GM19455 (cell line): ENCODE data around the gene GET4.

Experiments
- ATAC-seq: cut with Tn5 transposase; IDR thresholded peaks from one replicate; pipeline ENCODE4 v1.9.1; 2021; ENCODE audit not compliant: unreplicated experiment

Gene GET4

GRCh38 chr7:885261-885892, 9.0 kb downstream of the GET4 start:
- no peak for ATAC-seq

GRCh38 chr7:885893-886625, 9.7 kb downstream of the GET4 start:
- no peak for ATAC-seq

GRCh38 chr7:886626-887487, 10.5 kb downstream of the GET4 start:
- no peak for ATAC-seq

GRCh38 chr7:887488-887820, 11.1 kb downstream of the GET4 start:
- ATAC-seq = no peak

- no peak for ATAC-seq
Observed at GRCh38 chr7:888081-889024, 12.0 kb downstream of the GET4 start.

GRCh38 chr7:889025-889390, 12.7 kb downstream of the GET4 start:
- no peak for ATAC-seq

GRCh38 chr7:889391-889790, 13.0 kb downstream of the GET4 start:
- ATAC-seq = no peak

- ATAC-seq = no peak
Observed at GRCh38 chr7:890868-891267, 14.5 kb downstream of the GET4 start.

- no peak for ATAC-seq
Observed at GRCh38 chr7:891291-891690, 14.9 kb downstream of the GET4 start.

GRCh38 chr7:891805-892204, 15.5 kb downstream of the GET4 start:
- ATAC-seq = no peak

GRCh38 chr7:892648-893593, 16.6 kb downstream of the GET4 start:
- no peak for ATAC-seq

GRCh38 chr7:893686-894085, 17.3 kb downstream of the GET4 start:
- no peak for ATAC-seq

- no peak for ATAC-seq
Observed at GRCh38 chr7:894164-894867, 18.0 kb downstream of the GET4 start.

GRCh38 chr7:894927-895450, 18.6 kb downstream of the GET4 start:
- no peak for ATAC-seq

GRCh38 chr7:895451-896052, 19.2 kb downstream of the GET4 start:
- no peak for ATAC-seq

- no peak for ATAC-seq
Observed at GRCh38 chr7:896346-897075, 20.2 kb downstream of the GET4 start.

- no peak for ATAC-seq
Observed at GRCh38 chr7:897086-897485, 20.7 kb downstream of the GET4 start.
